Loucy (cell line): Measurements from ENCODE around the gene CPNE2.
"Not testable (repeated sequence)": the region's sequence is repeated elsewhere in the genome, so short reads cannot be mapped to it uniquely, and the experiment has no call there.

Experiments
- H2AFZ ChIP-seq: fragments of 200-600 bp; sonication (generic); 2 replicates; pipeline ENCODE4 v1.6.0; 2016; ENCODE audit warnings: antibody characterized with exemption, mild to moderate bottlenecking, low read length, moderate library complexity
- H3F3A ChIP-seq: fragments of 200-600 bp; 2 replicates; pipeline ENCODE4 v1.6.0; 2016; ENCODE audit warnings: antibody characterized with exemption, low read depth, mild to moderate bottlenecking
- H3K27me3 ChIP-seq: fragments of 200-600 bp; sonication (generic); 2 replicates; pipeline ENCODE4 v1.6.1; 2014; ENCODE audit warnings: low read length, mild to moderate bottlenecking; ENCODE audit not compliant: insufficient read depth, poor library complexity, severe bottlenecking
- H3K36me3 ChIP-seq: fragments of 200-600 bp; sonication (generic); 2 replicates; pipeline ENCODE4 v1.6.1; 2016; ENCODE audit warnings: low read length; ENCODE audit not compliant: insufficient read depth
- H3K4me1 ChIP-seq: fragments of 200-600 bp; sonication (generic); 2 replicates; pipeline ENCODE4 v1.5.1; 2014; ENCODE audit warnings: low read length, mild to moderate bottlenecking; ENCODE audit not compliant: insufficient read depth, poor library complexity, severe bottlenecking
- H3K4me2 ChIP-seq: fragments of 200-600 bp; sonication (generic); 2 replicates; pipeline ENCODE4 v1.6.0; 2014; ENCODE audit warnings: antibody characterized with exemption, low read length, low read depth, mild to moderate bottlenecking; ENCODE audit not compliant: poor library complexity, severe bottlenecking
- H3K4me3 ChIP-seq: fragments of 200-600 bp; sonication (generic); 2 replicates; pipeline ENCODE4 v1.5.1; 2014; ENCODE audit warnings: low read length, mild to moderate bottlenecking, mixed read lengths; ENCODE audit not compliant: poor library complexity, severe bottlenecking
- H3K79me2 ChIP-seq: fragments of 200-600 bp; sonication (generic); 2 replicates; pipeline ENCODE4 v1.6.1; 2014; ENCODE audit warnings: low read length; ENCODE audit not compliant: insufficient read depth
- H3K9ac ChIP-seq: fragments of 200-600 bp; sonication (generic); 2 replicates; pipeline ENCODE4 v1.6.0; 2014; ENCODE audit warnings: mild to moderate bottlenecking, low read depth, low read length, moderate library complexity; ENCODE audit not compliant: poor library complexity, severe bottlenecking
- H3K9me2 ChIP-seq: fragments of 200-600 bp; sonication (generic); replicated peaks from 2 replicates; pipeline ENCODE4 v1.6.1; 2016; ENCODE audit warnings: low read depth, low read length, mixed read lengths
- H3K9me3 ChIP-seq: fragments of 200-600 bp; sonication (generic); 2 replicates; pipeline ENCODE4 v1.6.1; 2014; ENCODE audit warnings: mild to moderate bottlenecking, antibody characterized with exemption, low read length, low read depth; ENCODE audit not compliant: insufficient read depth
- H4K20me1 ChIP-seq: fragments of 200-600 bp; sonication (generic); 2 replicates; pipeline ENCODE4 v1.6.0; 2014; ENCODE audit warnings: antibody characterized with exemption, low read length, mild to moderate bottlenecking; ENCODE audit not compliant: insufficient read depth, poor library complexity, severe bottlenecking
- CTCF ChIP-seq: fragments of 200-600 bp; sonication (generic); conservative IDR thresholded peaks from 2 replicates; pipeline ENCODE4 v1.5.1; 2014; ENCODE audit warnings: mild to moderate bottlenecking, antibody characterized with exemption, low read length
- EZH2phosphoT487 ChIP-seq: fragments of 200-600 bp; IDR thresholded peaks from 2 replicates; pipeline ENCODE4 v1.6.1; 2018; ENCODE audit warnings: antibody characterized with exemption, mild to moderate bottlenecking, moderate library complexity, borderline replicate concordance

CPNE2 gene

GRCh38 chr16:57096793-57097192 lies 4.4 kb downstream of the CPNE2 start:
- peaks cover 84% of the 10 kb centered on the region for H3K79me2 ChIP-seq
- no peak for TF ChIP-seq EZH2phosphoT487
- TF ChIP-seq CTCF = no peak
- H3K36me3 ChIP-seq = no peaks in the 10 kb centered on the region
- H3K27me3 ChIP-seq = no peaks in the 10 kb centered on the region
- H3K9me2 ChIP-seq = no peaks in the 10 kb centered on the region
- no peak overlapping the region for H3K4me3 ChIP-seq
- H2AFZ ChIP-seq = no peak overlapping the region
- no peaks in the 10 kb centered on the region for H3K9me3 ChIP-seq
- H3K4me2 ChIP-seq = peak overlapping the region; percentile 89
- no peak overlapping the region for H3K9ac ChIP-seq
- peaks cover 64% of the 10 kb centered on the region for H3K4me1 ChIP-seq
- H3F3A ChIP-seq = no peaks in the 10 kb centered on the region
- H4K20me1 ChIP-seq = peaks cover 6% of the 10 kb centered on the region

- no peaks in the 10 kb centered on the region for H3K9me3 ChIP-seq
- H3K79me2 ChIP-seq = peaks cover 80% of the 10 kb centered on the region
- H3K4me1 ChIP-seq = peaks cover 58% of the 10 kb centered on the region
- no peaks in the 10 kb centered on the region for H3K27me3 ChIP-seq
- H3K9me2 ChIP-seq = no peaks in the 10 kb centered on the region
- H4K20me1 ChIP-seq = peaks cover 4% of the 10 kb centered on the region
- H2AFZ ChIP-seq = no peak overlapping the region
- peak overlapping the region; percentile 11 for H3K4me3 ChIP-seq
- peak overlapping the region; percentile 36 for H3K4me2 ChIP-seq
- no peaks in the 10 kb centered on the region for H3F3A ChIP-seq
- no peak overlapping the region for H3K9ac ChIP-seq
- TF ChIP-seq CTCF (peak; percentile 33), EZH2phosphoT487 (no peak)
- H3K36me3 ChIP-seq = no peaks in the 10 kb centered on the region
Measured at GRCh38 chr16:57098188-57098841, 5.9 kb downstream of the CPNE2 start.

- not testable (repeated sequence) for H3K9ac ChIP-seq, H3K9me2 ChIP-seq, H3K4me3 ChIP-seq, H3F3A ChIP-seq, H2AFZ ChIP-seq, H3K27me3 ChIP-seq, H4K20me1 ChIP-seq, H3K9me3 ChIP-seq, H3K36me3 ChIP-seq, H3K4me2 ChIP-seq
- H3K4me1 ChIP-seq = peaks cover 50% of the 10 kb centered on the region
- H3K79me2 ChIP-seq = peaks cover 70% of the 10 kb centered on the region; the same call in 1 of the 2 replicates
Measured at GRCh38 chr16:57099965-57100364, 7.6 kb downstream of the CPNE2 start.

GRCh38 chr16:57100445-57100844 lies 8.1 kb downstream of the CPNE2 start:
- Histone ChIP-seq H3K4me2 (no peak overlapping the region), H3F3A (no peaks in the 10 kb centered on the region), H3K9me3 (no peaks in the 10 kb centered on the region), H3K27me3 (no peaks in the 10 kb centered on the region), H2AFZ (no peak overlapping the region), H3K79me2 (peaks cover 67% of the 10 kb centered on the region; the same call in 1 of the 2 replicates), H3K9ac (no peak overlapping the region), H3K36me3 (no peaks in the 10 kb centered on the region), H3K4me1 (peaks cover 52% of the 10 kb centered on the region), H3K4me3 (no peak overlapping the region), H4K20me1 (peaks cover 3% of the 10 kb centered on the region), H3K9me2 (no peaks in the 10 kb centered on the region)
- TF ChIP-seq CTCF = no peak
- no peak for TF ChIP-seq EZH2phosphoT487
